ENCODE results near the gene HCK.

Gene HCK

DNA sequence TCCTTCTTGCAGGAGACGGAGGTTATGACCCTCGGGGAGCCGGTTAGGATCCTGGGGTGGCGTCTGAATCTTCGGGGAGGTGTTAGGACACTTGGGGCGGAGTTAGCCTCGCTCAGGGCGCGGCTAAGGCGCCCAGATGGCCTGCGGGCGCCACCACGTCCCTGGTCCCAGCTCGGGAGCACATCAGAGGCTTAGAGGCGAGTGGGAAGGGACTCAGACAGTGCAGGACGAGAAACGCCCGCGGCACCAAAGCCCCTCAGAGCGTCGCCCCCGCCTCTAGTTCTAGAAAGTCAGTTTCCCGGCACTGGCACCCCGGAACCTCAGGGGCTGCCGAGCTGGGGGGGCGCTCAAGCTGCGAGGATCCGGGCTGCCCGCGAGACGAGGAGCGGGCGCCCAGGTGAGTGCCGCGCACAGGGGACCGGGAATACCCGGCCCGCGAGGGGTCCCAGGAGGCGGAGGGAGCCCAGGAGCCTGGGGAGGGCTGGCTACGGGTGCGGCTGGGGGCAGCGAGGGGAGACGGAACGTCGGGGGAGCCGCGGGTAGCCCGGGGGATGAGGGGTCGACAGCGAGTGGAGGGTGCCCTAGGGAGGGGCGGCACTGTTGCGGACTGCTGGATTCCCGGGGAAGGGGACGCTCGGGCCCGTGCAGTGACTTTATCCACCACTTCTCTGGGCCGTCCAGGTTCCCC lies at the start of gene HCK:
HCK (plus strand) TSS at position 153 of the 688 bp plus-strand sequence.
- in situ Hi-C loops (cut with HindIII; ENCODE audit: low sequenced_read_pairs), result no loop called here

- in situ Hi-C loops (cut with HindIII; ENCODE audit: low sequenced_read_pairs), result no loop called here
Measured at GRCh38 chr20:32003325-32003724, 48.7 kb upstream of the HCK start.

DNA sequence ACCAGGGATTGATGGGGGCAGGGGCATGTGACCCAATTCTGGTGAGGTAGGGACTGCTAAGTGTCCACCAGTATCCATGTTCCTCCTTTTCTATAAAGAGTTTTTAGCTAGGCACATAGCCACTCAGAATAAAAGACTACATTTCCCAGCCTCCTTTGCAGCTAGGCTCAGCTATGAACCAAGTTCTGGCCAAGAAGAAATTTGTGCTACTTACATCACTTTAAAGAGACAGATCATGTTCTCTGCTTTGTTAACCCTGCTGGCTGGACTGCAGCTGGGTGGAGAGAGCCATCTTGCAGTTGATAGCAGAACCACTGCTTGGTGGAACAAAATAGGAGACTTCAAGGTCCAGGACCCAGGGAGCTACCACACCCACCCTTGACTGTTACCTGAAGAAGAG lies 47.1 kb upstream of the HCK start:
- in situ Hi-C loops (cut with HindIII; ENCODE audit: low sequenced_read_pairs), result no loop called here

DNA sequence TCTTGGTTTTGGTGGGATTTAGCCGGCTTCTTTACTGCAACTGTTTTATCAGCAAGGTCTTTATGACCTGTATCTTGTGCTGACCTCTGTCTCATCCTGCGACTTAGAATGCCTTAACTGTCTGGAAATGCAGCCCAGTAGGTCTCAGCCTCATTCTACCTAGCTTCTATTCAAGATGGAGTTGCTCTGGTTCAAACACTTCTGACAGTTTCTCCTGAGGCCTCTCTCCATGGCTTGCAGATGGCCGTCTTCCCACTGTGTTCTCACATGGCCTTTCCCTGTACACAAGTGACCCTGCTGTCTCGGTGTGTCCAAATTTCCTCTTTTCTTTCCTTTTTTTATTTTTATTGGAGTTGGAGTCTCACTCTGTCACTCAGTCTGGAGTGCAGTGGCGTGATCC lies 46.0 kb upstream of the HCK start:
- in situ Hi-C loops (cut with HindIII; ENCODE audit: low sequenced_read_pairs), result no loop called here

GRCh38 chr20:32006841-32007786 lies 44.9 kb upstream of the HCK start:
- in situ Hi-C loops (cut with HindIII; ENCODE audit: low sequenced_read_pairs), result no loop called here

- in situ Hi-C loops (cut with HindIII; ENCODE audit: low sequenced_read_pairs), result no loop called here
Measured at GRCh38 chr20:32007787-32008616, 44.0 kb upstream of the HCK start.

DNA sequence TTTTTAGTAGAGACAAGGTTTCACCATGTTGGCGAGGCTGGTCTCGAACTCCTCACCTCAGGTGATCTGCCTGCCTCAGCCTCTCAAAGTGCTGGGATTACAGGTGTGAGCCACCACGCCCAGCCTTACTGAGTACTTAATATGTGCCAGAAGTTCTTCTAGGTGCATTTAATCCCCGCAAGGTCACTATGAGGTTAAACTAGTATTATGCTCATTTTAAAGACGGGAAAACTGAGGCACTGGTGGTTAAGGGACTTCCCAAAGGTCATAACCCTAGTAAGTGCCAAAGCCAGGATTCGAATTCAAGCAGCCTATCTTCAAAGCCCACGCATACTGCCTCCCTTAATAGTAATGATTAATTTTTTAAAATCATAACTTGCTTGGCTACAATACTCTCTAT lies 42.5 kb upstream of the HCK start:
- in situ Hi-C loops (cut with HindIII; ENCODE audit: low sequenced_read_pairs), result no loop called here

DNA sequence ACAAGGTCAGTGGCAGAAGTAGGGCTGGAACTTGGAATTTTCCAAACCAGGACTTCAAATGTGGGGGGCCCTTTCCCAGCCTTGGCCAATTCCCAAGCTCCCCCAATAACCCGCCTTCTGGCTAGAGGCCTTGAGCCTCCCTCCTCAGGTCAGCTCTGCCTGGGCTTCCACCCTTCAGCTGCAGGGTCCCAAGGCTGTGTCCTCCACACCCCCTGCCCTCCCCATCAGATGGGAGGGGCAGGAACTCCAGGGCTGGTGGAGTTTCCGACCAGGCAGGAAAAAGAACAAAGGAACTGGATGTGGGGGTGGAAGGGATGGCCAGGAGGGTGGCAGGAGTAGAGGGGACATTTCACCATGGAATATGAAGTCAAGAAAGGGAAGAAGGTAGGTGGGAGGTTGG lies 41.9 kb upstream of the HCK start, which contains the start of gene CCM2L:
CCM2L (plus strand) TSS at position 338 of the 400 bp plus-strand sequence; CDS start at position 355, 17 bp downstream.
- in situ Hi-C loops (cut with HindIII; ENCODE audit: low sequenced_read_pairs), result no loop called here

DNA sequence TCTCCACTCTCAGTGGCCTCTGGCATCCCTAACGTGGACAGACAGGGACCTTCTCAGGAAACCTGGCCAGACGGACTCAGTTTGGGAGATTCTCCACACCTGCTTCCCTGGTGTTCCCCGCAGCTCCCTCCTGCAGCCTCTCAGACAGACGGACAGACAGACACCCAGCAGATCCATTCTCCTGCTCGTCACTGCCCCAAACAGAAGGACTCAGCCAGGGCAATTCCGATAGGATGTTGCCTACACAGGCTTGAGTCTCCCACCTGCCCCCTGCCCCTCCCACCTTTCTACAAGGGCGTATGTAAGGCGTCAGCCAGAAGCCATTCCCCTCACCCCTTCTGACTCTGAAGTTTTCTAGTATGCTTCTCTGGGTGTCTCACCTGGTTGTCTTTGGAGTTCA lies 41.4 kb upstream of the HCK start:
- in situ Hi-C loops (cut with HindIII; ENCODE audit: low sequenced_read_pairs), result no loop called here

DNA sequence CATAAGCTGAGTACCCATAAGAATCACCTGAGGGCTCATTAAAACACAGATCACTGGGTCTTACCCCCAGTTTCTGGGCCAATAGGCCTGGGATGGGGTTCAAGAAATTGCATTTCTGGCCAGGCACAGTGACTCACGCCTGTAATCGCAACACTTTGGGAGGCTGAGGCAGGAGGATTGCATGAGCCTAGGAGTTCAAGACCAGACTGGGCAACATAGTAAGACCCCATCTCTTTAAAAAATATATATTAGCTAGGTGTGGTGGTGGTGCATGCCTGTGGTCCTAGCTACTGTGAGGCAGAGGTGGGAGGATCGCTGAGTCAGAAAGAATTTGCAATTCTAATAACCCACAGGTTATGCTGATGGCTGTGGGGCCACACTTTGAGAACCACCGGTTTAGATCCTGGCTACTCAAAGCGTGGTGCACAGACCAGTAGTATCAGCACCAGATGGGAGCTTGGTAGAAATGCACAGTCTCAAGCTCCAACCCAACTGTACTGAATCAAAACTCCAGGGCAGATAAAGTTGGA lies 39.8 kb upstream of the HCK start:
- in situ Hi-C loops (cut with HindIII; ENCODE audit: low sequenced_read_pairs), result no loop called here

DNA sequence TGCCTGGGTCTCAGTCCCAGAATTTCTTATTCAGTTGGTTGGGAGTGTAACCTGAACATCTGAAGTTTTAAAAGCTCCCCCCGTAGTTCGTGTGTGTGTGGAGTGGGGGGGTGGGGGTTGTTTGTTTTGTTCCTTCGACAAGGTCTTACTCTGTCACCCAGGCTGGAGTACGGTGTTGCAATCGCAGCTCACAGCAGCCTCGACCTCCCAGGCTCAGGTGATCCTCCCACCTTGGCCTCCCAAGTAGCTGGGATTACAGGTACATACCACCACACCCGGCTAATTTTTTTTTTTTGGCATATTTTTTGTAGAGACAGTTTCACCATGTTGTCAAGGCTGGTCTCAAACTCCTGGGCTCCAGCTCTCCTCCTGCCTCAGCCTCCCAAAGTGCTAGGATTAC lies 38.7 kb upstream of the HCK start:
- in situ Hi-C loops (cut with HindIII; ENCODE audit: low sequenced_read_pairs), result no loop called here

GRCh38 chr20:32017711-32018251 lies 34.3 kb upstream of the HCK start:
- in situ Hi-C loops (cut with HindIII; ENCODE audit: low sequenced_read_pairs), result no loop called here

DNA sequence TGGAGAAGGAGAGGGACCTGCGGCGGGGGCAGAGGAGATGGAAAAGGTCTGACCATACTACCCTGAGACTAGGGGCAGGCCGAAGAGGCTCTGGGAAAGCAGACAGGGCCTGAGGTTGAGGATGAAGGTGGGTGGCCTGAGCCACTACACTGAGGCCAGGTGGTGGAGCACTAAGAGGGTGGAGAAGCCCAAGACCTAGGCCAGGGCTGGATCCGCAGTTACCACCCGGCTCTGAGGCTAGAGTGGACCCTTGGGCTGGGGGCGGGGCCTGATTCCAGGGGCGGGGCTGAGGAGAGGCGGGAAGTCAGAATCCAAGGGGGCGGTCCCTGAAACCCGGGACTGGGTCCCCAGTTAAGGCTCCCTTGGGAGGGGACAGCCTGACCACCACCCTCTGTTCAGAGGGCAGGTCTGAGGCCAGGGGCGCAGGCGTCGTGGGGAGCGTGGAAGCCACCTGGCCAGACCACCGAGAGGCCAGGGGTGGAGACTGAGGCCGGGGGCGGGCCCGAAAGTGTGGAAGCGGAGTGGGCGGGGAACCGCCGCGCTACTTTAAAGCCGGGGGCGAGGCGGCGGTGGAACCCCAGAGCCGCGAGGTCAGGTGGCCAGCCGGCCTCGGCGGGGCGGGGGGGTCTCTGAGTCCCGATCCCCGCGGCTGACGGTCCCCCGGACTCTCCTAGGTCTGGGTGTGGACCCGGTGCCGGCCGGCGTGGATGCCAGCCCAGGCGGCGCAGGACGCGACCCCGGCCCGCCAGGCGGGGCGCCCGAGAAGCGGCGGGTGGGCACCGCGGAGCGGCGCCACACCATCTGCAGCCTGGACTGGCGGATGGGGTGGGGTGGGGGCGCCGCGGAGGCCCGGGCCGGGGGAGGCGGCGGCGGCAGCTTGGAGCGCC lies 33.5 kb upstream of the HCK start:
- in situ Hi-C loops (cut with HindIII; ENCODE audit: low sequenced_read_pairs), result no loop called here

DNA sequence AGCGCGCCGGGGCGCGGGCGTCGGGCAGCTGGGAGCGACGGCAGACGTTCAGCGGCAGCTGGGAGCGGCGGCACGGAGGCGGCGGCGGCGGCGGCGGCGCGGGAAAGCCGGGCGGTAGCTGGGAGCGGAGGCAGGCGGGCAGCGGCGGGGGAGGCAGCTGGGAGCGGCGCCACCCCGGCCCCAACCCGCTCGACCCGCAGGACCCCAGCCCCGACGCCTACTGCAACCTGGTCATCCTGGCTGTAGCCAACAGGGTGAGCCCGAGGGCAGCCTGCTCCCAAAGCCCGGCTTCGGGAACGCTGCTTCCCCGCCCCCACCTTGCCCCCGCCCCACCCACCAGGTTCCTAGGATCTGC lies 32.9 kb upstream of the HCK start:
- in situ Hi-C loops (cut with HindIII; ENCODE audit: low sequenced_read_pairs), result no loop called here

DNA sequence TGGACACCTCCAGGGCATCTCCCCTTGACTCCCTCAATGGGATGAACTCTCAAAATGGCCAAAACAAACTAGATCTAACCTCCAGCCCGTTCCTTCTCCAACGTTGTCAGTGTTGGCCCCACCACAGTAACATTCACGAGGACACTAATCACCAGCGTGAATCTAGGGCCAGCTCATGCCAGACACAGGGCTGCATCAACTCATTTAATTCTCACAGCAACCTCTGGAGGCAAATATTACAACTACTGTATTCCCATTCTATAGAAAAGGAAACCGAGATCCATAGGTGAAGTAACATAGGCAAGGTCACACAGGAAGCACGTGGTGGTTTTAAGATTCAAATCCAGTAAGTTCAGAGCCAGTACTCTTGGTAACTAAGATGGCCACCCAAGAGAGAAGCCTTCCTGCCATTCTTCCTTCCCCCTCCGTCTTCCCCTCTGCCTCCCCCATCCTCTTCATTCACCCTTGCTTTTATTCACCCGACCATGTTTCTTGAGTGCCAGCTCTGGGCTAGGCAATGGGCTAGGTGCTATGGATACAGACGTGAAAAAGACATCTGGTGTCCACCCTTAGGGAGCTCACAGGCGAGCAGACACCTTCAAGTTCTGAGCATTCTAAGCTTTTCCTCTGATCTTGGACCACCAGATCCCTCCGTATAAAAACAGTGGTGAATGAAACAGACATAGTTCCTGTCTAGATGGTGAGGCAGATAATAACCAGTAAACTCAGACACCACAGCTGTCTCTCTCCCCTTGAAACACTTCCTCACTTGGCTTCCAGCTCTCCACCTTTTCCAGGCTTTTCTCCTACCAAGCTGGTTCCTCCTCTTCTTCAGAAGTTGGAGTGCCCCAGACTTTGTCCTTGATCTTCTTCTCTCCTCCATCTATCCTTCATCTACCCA lies 32.2 kb upstream of the HCK start:
- in situ Hi-C loops (cut with HindIII; ENCODE audit: low sequenced_read_pairs), result no loop called here

GRCh38 chr20:32021091-32021490 lies 31.0 kb upstream of the HCK start:
- in situ Hi-C loops (cut with HindIII; ENCODE audit: low sequenced_read_pairs), result no loop called here

DNA sequence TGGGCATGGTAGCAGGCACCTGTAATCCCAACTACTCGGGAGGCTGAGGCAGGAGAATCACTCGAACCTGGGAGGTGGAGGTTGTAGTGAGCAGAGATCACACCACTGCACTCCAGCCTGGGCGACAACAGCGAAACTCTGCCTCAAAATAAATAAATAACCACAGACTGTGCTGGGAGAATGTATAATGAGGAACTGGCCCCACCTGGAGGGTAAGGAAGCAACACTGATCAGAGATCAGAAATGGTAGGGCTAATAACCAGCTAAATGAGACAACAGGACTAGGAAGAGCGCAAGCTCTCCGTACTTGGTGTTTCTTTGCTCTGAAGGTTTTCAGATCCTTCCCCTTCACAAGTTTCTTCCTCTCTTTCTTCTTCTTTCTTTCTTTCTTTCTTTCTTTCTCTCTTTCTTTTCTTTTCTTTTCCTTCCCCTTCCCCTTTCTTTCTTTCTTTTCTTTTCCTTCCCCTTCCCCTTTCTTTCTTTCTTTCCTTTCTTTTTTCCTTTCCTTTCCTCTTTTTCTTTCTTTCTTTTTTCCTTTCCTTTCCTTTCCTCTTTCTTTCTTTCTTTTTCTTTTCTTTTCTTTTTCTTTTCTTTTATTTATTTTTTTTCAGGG lies 27.3 kb upstream of the HCK start:
- in situ Hi-C loops (cut with HindIII; ENCODE audit: low sequenced_read_pairs), result no loop called here

GRCh38 chr20:32027643-32028042 lies 24.4 kb upstream of the HCK start:
- in situ Hi-C loops (cut with HindIII; ENCODE audit: low sequenced_read_pairs), result no loop called here

Data from DLD1 (cell line).